Measurements from ENCODE around the gene TSPAN4. TPM values are rescaled to one million over a fixed set of nuclear protein-coding genes. Genes with fewer than 3 reads are reported as not detected.
A peak's percentile ranks its signal among the peaks of the same experiment; 100 is the strongest.

Gene TSPAN4
- total and polyA plus RNA-seq, 9 of the 15 experiments (the other 6 are each of a cell fraction or from before 2014, with no cell fraction given): 0.07 to 31.0 (median 15.7) TPM

DNA sequence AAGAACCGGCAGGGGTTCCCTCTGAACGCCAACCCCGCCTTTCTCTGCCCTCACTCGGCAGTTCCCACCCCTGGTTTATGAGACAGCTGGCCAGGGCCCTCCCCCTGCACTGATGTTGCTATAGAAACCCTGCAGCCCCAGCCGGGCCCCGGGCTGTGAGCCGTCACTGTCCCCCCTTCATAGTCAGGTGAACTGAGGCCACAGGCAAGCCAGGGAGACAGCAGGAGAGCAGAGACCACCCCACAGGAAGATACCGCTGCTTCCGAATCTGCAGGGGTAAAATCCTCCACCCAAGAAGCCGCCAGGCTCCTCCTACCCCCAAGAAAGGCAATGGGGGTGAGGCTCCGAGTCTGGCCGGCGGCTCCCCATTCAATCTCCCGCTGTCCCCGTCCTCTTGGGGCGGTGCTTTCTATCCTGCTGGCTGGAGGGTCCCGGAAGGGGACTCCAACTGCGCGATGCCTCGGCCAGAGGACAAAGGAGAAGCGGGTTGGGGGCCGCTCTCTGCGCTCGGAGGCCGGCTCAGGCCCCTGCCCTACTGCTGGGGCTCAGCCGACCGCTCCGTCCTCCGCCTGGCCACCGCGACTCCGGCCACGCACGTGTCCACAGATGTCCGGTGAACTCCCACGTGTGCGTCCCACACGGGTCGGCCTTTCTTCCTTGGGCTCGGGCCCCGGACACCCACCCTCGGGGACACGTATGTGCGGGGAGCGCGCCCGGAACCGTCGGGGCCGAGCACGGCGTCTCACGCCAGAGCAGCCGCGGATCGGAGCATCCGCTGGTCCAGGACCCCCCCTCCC is 45.2 kb upstream of the TSPAN4 start (continued):
- TF ChIP-seq KDM5B (IDR thresholded peaks at IDR 0.05; ENCODE audit: insufficient replicate concordance, low read depth, low read length): peak; percentile 56
- no peak for TF ChIP-seq MAFF (IDR thresholded peaks at IDR 0.05; ENCODE audit: low read length)
- no peak for TF ChIP-seq RHOXF2B (CRISPR knock-in tag; conservative IDR thresholded peaks at IDR 0.05)
- TF ChIP-seq YY1 (IDR thresholded peaks at IDR 0.05; ENCODE audit: borderline replicate concordance in 1 of 3, control insufficient read depth in 1 of 3, extremely low read depth in 1 of 3, insufficient read depth in 3 of 3, insufficient read length in 1 of 3, insufficient replicate concordance in 2 of 3, low read depth in 1 of 3, low read length in 2 of 3): no peak
- TF ChIP-seq FOXA3 (CRISPR knock-in tag; conservative IDR thresholded peaks at IDR 0.05 in 1 of 2, IDR thresholded peaks at IDR 0.05 in 1 of 2): peak in 1 of 2 experiments; percentile 78; a peak in 2 of 4 replicates
- TF ChIP-seq CBX3 (IDR thresholded peaks at IDR 0.05; ENCODE audit: borderline replicate concordance in 1 of 2, low read length in 2 of 2): no peak
- TF ChIP-seq EGR1 (conservative IDR thresholded peaks at IDR 0.05): no peak; the same call in 1 of the 2 replicates
- no peak for TF ChIP-seq LCOR (CRISPR knock-in tag; IDR thresholded peaks at IDR 0.05)
- TF ChIP-seq NCOA1 (IDR thresholded peaks at IDR 0.05; ENCODE audit: low read depth): no peak
- TF ChIP-seq KAT8 (IDR thresholded peaks at IDR 0.05; ENCODE audit: low read depth): no peak
- TF ChIP-seq, protein P1, sequence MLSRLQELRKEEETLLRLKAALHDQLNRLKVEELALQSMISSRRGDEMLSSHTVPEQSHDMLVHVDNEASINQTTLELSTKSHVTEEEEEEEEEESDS (CRISPR knock-in tag; IDR thresholded peaks at IDR 0.05): no peak
- TF ChIP-seq BCL6 (CRISPR knock-in tag; IDR thresholded peaks at IDR 0.05): no peak
- TF ChIP-seq PHB2 (IDR thresholded peaks at IDR 0.05; ENCODE audit: low read depth): no peak
- TF ChIP-seq, protein P2, sequence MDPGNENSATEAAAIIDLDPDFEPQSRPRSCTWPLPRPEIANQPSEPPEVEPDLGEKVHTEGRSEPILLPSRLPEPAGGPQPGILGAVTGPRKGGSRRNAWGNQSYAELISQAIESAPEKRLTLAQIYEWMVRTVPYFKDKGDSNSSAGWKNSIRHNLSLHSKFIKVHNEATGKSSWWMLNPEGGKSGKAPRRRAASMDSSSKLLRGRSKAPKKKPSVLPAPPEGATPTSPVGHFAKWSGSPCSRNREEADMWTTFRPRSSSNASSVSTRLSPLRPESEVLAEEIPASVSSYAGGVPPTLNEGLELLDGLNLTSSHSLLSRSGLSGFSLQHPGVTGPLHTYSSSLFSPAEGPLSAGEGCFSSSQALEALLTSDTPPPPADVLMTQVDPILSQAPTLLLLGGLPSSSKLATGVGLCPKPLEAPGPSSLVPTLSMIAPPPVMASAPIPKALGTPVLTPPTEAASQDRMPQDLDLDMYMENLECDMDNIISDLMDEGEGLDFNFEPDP (CRISPR knock-in tag; IDR thresholded peaks at IDR 0.05): no peak
- TF ChIP-seq CHD4 (IDR thresholded peaks at IDR 0.05; ENCODE audit: insufficient read depth, insufficient replicate concordance, low read depth, low read length, poor library complexity, severe bottlenecking): no peak
- no peak for TF ChIP-seq ZNF445 (CRISPR knock-in tag; IDR thresholded peaks at IDR 0.05; ENCODE audit: low read depth)
- TF ChIP-seq ZNF695 (CRISPR knock-in tag; IDR thresholded peaks at IDR 0.05): no peak
- TF ChIP-seq STAG1 (CRISPR knock-in tag; IDR thresholded peaks at IDR 0.05; ENCODE audit: borderline replicate concordance): 0 out of 2 replicates have a peak, but pooled peaks have one; percentile 22
- peak; percentile 94 for TF ChIP-seq RFX1 (IDR thresholded peaks at IDR 0.05)
- TF ChIP-seq, protein P3, sequence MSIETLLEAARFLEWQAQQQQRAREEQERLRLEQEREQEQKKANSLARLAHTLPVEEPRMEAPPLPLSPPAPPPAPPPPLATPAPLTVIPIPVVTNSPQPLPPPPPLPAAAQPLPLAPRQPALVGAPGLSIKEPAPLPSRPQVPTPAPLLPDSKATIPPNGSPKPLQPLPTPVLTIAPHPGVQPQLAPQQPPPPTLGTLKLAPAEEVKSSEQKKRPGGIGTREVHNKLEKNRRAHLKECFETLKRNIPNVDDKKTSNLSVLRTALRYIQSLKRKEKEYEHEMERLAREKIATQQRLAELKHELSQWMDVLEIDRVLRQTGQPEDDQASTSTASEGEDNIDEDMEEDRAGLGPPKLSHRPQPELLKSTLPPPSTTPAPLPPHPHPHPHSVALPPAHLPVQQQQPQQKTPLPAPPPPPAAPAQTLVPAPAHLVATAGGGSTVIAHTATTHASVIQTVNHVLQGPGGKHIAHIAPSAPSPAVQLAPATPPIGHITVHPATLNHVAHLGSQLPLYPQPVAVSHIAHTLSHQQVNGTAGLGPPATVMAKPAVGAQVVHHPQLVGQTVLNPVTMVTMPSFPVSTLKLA (conservative IDR thresholded peaks at IDR 0.05): peak; percentile 84 to 91
- peak; percentile 70 for TF ChIP-seq ZFX (CRISPR knock-in tag; IDR thresholded peaks at IDR 0.05)
- TF ChIP-seq FOXP1 (CRISPR knock-in tag; IDR thresholded peaks at IDR 0.05): peak; percentile 79; the same call in 1 of the 2 replicates
- TF ChIP-seq ZNF24 (IDR thresholded peaks at IDR 0.05): no peak
- TF ChIP-seq, protein P4, sequence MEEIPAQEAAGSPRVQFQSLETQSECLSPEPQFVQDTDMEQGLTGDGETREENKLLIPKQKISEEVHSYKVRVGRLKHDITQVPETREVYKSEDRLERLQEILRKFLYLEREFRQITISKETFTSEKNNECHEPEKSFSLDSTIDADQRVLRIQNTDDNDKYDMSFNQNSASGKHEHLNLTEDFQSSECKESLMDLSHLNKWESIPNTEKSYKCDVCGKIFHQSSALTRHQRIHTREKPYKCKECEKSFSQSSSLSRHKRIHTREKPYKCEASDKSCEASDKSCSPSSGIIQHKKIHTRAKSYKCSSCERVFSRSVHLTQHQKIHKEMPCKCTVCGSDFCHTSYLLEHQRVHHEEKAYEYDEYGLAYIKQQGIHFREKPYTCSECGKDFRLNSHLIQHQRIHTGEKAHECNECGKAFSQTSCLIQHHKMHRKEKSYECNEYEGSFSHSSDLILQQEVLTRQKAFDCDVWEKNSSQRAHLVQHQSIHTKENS (CRISPR knock-in tag; IDR thresholded peaks at IDR 0.05): no peak

Measured in K562 (cell line).